Liver (tissue), 9 donors: ENCODE measurements around the gene IGDCC3. TPM values are rescaled to one million over a fixed set of nuclear protein-coding genes. Genes with fewer than 3 reads are reported as not detected.

Source experiments
- DNase-seq: peaks from one replicate; pipeline ENCODE4 v3.0.0-alpha.2; 2017; ENCODE audit warnings: low spot score
- H3K27ac ChIP-seq, 2 donors: one replicate each; pipeline ENCODE4 v1.7.0; 2013; ENCODE audit warnings: inconsistent platforms in 2 of 2, low read length in 2 of 2, control low read depth in 1 of 2, low read depth in 1 of 2, mild to moderate bottlenecking in 1 of 2
- H3K27me3 ChIP-seq, 4 donors: one replicate each; pipeline versions ENCODE4 v1.6.1 to v1.7.0; 2013; ENCODE audit warnings: low read length in 3 of 4, inconsistent platforms in 1 of 4, mild to moderate bottlenecking in 1 of 4, moderate library complexity in 1 of 4; ENCODE audit not compliant: control insufficient read depth in 4 of 4, insufficient read depth in 4 of 4
- H3K36me3 ChIP-seq, 4 donors: one replicate each; pipeline versions ENCODE4 v1.6.1 to v1.7.0; 2013; ENCODE audit warnings: low read length in 3 of 4, mild to moderate bottlenecking in 3 of 4, low read depth in 1 of 4, moderate library complexity in 1 of 4; ENCODE audit not compliant: control insufficient read depth in 4 of 4, insufficient read depth in 3 of 4
- H3K4me1 ChIP-seq, 4 donors: one replicate each; pipeline versions ENCODE4 v1.6.1 to v1.7.0; 2013; ENCODE audit warnings: low read length in 3 of 4, mild to moderate bottlenecking in 3 of 4, moderate library complexity in 1 of 4; ENCODE audit not compliant: control insufficient read depth in 4 of 4, insufficient read depth in 4 of 4
- H3K4me3 ChIP-seq, 3 donors: one replicate each; pipeline versions ENCODE4 v1.6.1 to v1.7.0; 2013; ENCODE audit warnings: low read length in 3 of 3, control low read depth in 1 of 3, low read depth in 1 of 3, mild to moderate bottlenecking in 1 of 3
- H3K9ac ChIP-seq, 2 donors: one replicate each; pipeline ENCODE4 v1.7.0; 2013; ENCODE audit warnings: low read length in 2 of 2, mild to moderate bottlenecking in 2 of 2, moderate library complexity in 2 of 2, control low read depth in 1 of 2, low read depth in 1 of 2
- H3K9me3 ChIP-seq, 4 donors: one replicate each; pipeline versions ENCODE4 v1.6.1 to v1.7.0; 2013; ENCODE audit warnings: low read length in 3 of 4; ENCODE audit not compliant: control insufficient read depth in 4 of 4
- FOXA2 ChIP-seq: IDR thresholded peaks from 2 replicates; pipeline ENCODE4 v1.6.1; 2016; ENCODE audit warnings: antibody characterized with exemption
- GABPA ChIP-seq, 2 donors: IDR thresholded peaks in 1 of 2; conservative IDR thresholded peaks in 1 of 2; 2 replicates each; pipeline ENCODE4 v1.6.1; 2016; ENCODE audit warnings: antibody characterized with exemption in 2 of 2, mild to moderate bottlenecking in 1 of 2, moderate library complexity in 1 of 2
- HNF4A ChIP-seq, 2 donors: conservative IDR thresholded peaks; 2 replicates each; pipeline ENCODE4 v1.6.1; 2016; ENCODE audit warnings: antibody characterized with exemption in 2 of 2, mild to moderate bottlenecking in 2 of 2
- HNF4G ChIP-seq: IDR thresholded peaks from 2 replicates; pipeline ENCODE4 v1.6.1; 2016; ENCODE audit warnings: antibody characterized with exemption
- JUND ChIP-seq, 2 donors: IDR thresholded peaks; 2 replicates each; pipeline ENCODE4 v1.6.1; 2016; ENCODE audit warnings: antibody characterized with exemption in 2 of 2
- NR2F2 ChIP-seq: IDR thresholded peaks from 2 replicates; pipeline ENCODE4 v1.6.1; 2016; ENCODE audit warnings: antibody characterized with exemption
- RAD21 ChIP-seq, 2 donors: IDR thresholded peaks; 2 replicates each; pipeline ENCODE4 v1.6.1; 2016; ENCODE audit warnings: antibody characterized with exemption in 2 of 2, mild to moderate bottlenecking in 2 of 2
- RXRA ChIP-seq, 2 donors: IDR thresholded peaks; 2 replicates each; pipeline ENCODE4 v1.6.1; 2017 to 2018; ENCODE audit warnings: antibody characterized with exemption in 2 of 2, mild to moderate bottlenecking in 1 of 2
- SP1 ChIP-seq: IDR thresholded peaks from 2 replicates; pipeline ENCODE4 v1.6.1; 2018; ENCODE audit warnings: antibody characterized with exemption, mild to moderate bottlenecking
- WGBS: extraction: QIAGEN DNeasy Blood & Tissue Kit; methylation state at CpG from one replicate; pipeline ENCODE4 v1.1.7; 2013; 5-methylcytosine and 5-hydroxymethylcytosine counted together
- polyA plus RNA-seq, 2 donors: library from polyadenylated mRNA; stranded (reverse) in 1 of 2; unstranded in 1 of 2; fragments of 200-250 nt in 1 of 2; fragments of >200 nt in 1 of 2; fragmentation: Nextera tagmentation in 1 of 2; extraction: Ambion mirVana in 1 of 2; gene quantifications; one replicate each; pipeline versions ENCODE4 v1.2.1 to v1.2.3, GENCODE V29; 2013 to 2015
- total RNA-seq, 2 donors: library from RNA; depleted of rRNA; stranded (reverse); fragments of >200 nt; gene quantifications; one replicate each; pipeline ENCODE4 v1.2.3, GENCODE V29; 2014
- TF ChIP-seq, protein P1 (sequence below): IDR thresholded peaks from 2 replicates; pipeline ENCODE4 v1.6.1; 2016; ENCODE audit warnings: antibody characterized with exemption
- TF ChIP-seq, protein P2 (sequence below): IDR thresholded peaks from 2 replicates; pipeline ENCODE4 v1.6.1; 2016; ENCODE audit warnings: antibody characterized with exemption
- TF ChIP-seq, protein P3 (sequence below): IDR thresholded peaks from 2 replicates; pipeline ENCODE4 v1.6.1; 2016; ENCODE audit warnings: antibody characterized with exemption
- donor health status: healthy.
- donor health status: healthy.
- donor health status: healthy.
- donor health status: healthy.
- donor health status: healthy.

The IGDCC3 gene
- total and polyA plus RNA-seq, 4 donors = 1.5 TPM; not detected in 3

DNA sequence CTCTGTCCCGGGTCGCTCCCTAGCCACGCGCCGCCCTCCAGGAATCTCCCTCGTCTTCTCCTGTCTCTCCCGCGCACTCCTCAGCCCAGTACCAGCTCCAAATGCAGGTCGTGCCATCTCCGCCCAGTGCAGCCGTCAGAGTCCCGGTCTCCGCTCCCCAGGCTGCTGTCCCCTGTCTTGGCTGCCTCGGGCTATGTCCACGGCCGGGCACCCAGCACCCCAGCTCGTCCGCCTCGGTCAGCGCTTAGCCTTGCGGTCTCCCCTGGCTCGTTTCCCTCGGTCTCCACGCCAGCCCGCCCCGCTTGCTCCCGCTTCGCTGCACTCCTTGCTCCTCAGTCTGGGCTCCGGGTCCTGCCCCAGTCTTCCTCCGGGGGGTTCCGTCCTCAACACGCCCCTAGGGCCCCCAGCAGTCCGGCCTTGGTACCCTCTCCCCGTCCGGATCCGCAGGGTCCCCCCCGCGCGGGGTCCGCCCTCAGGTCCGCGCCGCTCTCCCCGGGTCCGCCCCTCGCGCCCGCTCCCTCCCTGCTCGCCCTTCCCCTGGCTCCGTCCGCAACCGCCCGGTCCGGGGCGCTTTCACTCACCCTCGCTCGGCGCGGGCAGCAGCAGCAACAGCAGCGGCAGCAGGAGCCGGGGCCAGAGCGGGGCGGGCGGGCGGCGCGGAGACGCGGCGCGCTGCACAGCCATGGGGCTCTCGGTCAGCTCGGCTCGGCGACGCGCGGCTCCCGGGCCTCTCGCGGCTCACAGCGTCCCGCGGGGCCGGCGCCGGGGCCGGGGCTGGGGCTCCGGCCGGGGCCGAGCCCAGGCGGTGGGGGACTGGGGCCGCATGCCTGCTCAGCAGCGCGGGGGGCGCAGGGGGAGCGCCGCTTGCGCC is 462 bp downstream of the IGDCC3 start (continued):
- TF ChIP-seq, protein P1, sequence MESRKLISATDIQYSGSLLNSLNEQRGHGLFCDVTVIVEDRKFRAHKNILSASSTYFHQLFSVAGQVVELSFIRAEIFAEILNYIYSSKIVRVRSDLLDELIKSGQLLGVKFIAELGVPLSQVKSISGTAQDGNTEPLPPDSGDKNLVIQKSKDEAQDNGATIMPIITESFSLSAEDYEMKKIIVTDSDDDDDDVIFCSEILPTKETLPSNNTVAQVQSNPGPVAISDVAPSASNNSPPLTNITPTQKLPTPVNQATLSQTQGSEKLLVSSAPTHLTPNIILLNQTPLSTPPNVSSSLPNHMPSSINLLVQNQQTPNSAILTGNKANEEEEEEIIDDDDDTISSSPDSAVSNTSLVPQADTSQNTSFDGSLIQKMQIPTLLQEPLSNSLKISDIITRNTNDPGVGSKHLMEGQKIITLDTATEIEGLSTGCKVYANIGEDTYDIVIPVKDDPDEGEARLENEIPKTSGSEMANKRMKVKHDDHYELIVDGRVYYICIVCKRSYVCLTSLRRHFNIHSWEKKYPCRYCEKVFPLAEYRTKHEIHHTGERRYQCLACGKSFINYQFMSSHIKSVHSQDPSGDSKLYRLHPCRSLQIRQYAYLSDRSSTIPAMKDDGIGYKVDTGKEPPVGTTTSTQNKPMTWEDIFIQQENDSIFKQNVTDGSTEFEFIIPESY = no peak

DNA sequence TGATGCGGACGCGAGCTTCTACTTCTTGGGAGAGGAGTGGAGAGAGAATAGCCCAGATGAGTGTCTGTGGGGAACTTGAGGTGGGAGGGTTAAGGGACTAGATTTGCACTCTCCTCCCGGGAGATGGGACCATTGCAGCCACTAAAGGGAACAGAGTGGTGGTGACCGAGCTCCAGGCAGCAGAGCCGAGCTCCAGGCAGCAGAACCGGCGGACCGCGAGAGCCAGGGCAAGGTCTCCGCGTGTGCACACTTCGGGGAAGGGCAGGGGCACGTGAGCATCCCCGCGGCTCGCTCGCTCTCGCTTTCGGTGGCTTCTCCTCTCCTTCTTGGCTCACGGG is 1.1 kb downstream of the IGDCC3 start:
- TF ChIP-seq, protein P2, sequence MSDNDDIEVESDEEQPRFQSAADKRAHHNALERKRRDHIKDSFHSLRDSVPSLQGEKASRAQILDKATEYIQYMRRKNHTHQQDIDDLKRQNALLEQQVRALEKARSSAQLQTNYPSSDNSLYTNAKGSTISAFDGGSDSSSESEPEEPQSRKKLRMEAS = no peak
- TF ChIP-seq GABPA (IDR thresholded peaks at IDR 0.05 in 1 of 2, conservative IDR thresholded peaks at IDR 0.05 in 1 of 2) (no peak), RXRA (IDR thresholded peaks at IDR 0.05) (no peak), RAD21 (IDR thresholded peaks at IDR 0.05) (no peak), NR2F2 (no peak), HNF4A (conservative IDR thresholded peaks at IDR 0.05) (no peak), HNF4G (no peak), FOXA2 (no peak), JUND (IDR thresholded peaks at IDR 0.05) (no peak), SP1 (no peak)
- TF ChIP-seq, protein P3, sequence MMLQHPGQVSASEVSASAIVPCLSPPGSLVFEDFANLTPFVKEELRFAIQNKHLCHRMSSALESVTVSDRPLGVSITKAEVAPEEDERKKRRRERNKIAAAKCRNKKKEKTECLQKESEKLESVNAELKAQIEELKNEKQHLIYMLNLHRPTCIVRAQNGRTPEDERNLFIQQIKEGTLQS = no peak
- TF ChIP-seq, protein P1 = no peak
- Histone ChIP-seq H3K9ac (no peak overlapping the region), H3K4me3 (peak overlapping the region in 2 of 3 donors; percentile 0 to 64), H3K9me3 (no peaks in the 10 kb centered on the region), H3K27me3 (peaks cover 0 to 15% (median 4%) of the 10 kb centered on the region in 4 donors), H3K27ac (no peak overlapping the region), H3K4me1 (peaks cover 6 to 19% (median 9%) of the 10 kb centered on the region in 4 donors), H3K36me3 (no peaks in the 10 kb centered on the region)
- 4% methylated on average over 21 of the region's 21 CpGs for WGBS
- DNase-seq = no peak

DNA sequence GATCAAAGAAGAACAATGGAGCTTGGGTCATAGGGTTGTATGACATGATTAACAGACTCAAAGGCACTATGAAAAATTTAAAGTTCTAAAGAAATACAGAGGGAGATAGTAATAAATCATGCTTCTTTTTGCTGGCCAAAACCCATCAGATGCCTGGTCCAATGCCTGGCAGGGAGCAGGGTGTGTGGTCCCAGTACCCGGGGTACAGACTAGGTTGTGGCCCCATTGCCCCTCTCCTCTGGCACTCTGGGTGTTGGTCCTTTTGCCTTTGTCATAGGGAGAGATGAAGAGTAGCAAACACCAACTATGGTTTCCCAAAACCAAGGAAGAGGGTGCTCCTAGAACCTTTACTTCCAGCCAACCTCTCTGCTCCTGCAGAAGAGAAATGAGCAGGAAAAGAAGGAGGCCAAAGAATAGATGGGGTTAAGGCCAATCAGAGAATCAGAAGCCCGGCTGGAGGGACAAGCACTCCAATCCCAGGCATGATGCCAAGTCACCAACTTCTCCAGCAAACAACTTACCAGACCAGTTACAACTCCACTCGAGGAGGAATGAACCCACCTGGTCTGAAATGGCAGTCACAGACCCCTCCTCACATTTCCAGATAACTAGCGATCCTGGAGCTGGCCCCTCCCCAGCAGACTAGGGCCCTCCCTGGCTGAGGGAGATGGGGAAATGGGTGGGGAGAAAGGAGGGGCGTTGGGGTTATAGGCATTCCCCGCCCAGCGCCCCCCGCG is 1.8 kb downstream of the IGDCC3 start:
- H3K27me3 ChIP-seq = peaks cover 0 to 15% (median 4%) of the 10 kb centered on the region in 4 donors
- WGBS = 24% methylated on average over 9 of the region's 9 CpGs
- TF ChIP-seq HNF4G = no peak
- no peak overlapping the region for H3K9ac ChIP-seq
- no peak for DNase-seq
- H3K27ac ChIP-seq = no peak overlapping the region
- H3K9me3 ChIP-seq = no peaks in the 10 kb centered on the region
- H3K36me3 ChIP-seq = no peaks in the 10 kb centered on the region
- H3K4me1 ChIP-seq = peaks cover 6 to 19% (median 9%) of the 10 kb centered on the region in 4 donors
- no peak overlapping the region for H3K4me3 ChIP-seq
